Transverse colon (tissue), 4 donors: Measurements from ENCODE around the gene SLC29A1. TPM values are rescaled to one million over a fixed set of nuclear protein-coding genes. Genes with fewer than 3 reads are reported as not detected.
"Not testable (repeated sequence)": the region's sequence is repeated elsewhere in the genome, so short reads cannot be mapped to it uniquely, and the experiment has no call there.

Experiments used
- DNase-seq: peaks from one replicate; pipeline ENCODE4 v3.0.0-alpha.2; 2019
- H3K27ac ChIP-seq, 4 donors: fragments of 200-600 bp; sonication (generic); 2 replicates each; pipeline ENCODE4 v1.5.1; 2016 to 2018; ENCODE audit warnings: inconsistent platforms in 4 of 4
- H3K27me3 ChIP-seq: fragments of 200-600 bp; sonication (generic); 2 replicates; pipeline ENCODE4 v1.5.1; 2017; ENCODE audit warnings: inconsistent platforms
- H3K36me3 ChIP-seq, 4 donors: fragments of 200-600 bp; sonication (generic); 2 replicates each; pipeline ENCODE4 v1.5.1; 2017 to 2019; ENCODE audit warnings: inconsistent platforms in 4 of 4
- H3K4me1 ChIP-seq, 4 donors: fragments of 200-600 bp; sonication (generic); 2 replicates each; pipeline ENCODE4 v1.5.1; 2017 to 2020; ENCODE audit warnings: inconsistent platforms in 4 of 4
- H3K4me3 ChIP-seq, 4 donors: fragments of 200-600 bp; sonication (generic); 1 replicate in 1 of 4; 2 replicates in 3 of 4; pipeline versions ENCODE4 v1.5.1 to v1.6.1; 2017 to 2019; ENCODE audit warnings: inconsistent platforms in 4 of 4
- H3K9me3 ChIP-seq, 2 donors: fragments of 200-600 bp; sonication (generic); 2 replicates each; pipeline ENCODE4 v1.5.1; 2017 to 2019; ENCODE audit warnings: inconsistent platforms in 2 of 2
- EP300 ChIP-seq: sonication (generic); formaldehyde crosslinking; IDR thresholded peaks from one replicate; pipeline ENCODE4 v1.6.1; 2017; ENCODE audit warnings: antibody characterized with exemption, low read depth
- POLR2A ChIP-seq: fragments of 450-650 bp; IDR thresholded peaks from one replicate; pipeline ENCODE4 v1.6.1; 2016; ENCODE audit warnings: antibody characterized with exemption, mild to moderate bottlenecking, moderate library complexity
- POLR2AphosphoS5 ChIP-seq, 3 donors: sonication (generic); formaldehyde crosslinking; IDR thresholded peaks; one replicate each; pipeline ENCODE4 v1.6.1; 2016; ENCODE audit warnings: antibody characterized with exemption in 3 of 3
- WGBS, 2 donors: methylation state at CpG; one replicate each; pipeline ENCODE4 v1.1.5; 2018; ENCODE audit warnings: low coverage in 1 of 2; 5-methylcytosine and 5-hydroxymethylcytosine counted together
- in situ Hi-C, 4 donors: fragments of 200-750 bp; cut with MboI; loops; one replicate each; pipeline versions ENCODE4 v1.15.0 to v1.15.1; 2017; ENCODE audit warnings: low sequenced_read_pairs in 3 of 4, low pct_ligation_motif_present in 1 of 4, low pct_unique_long_range_greater_than_20kb in 1 of 4
- intact Hi-C: fragments of 100-400 bp; cut with DNase I; formaldehyde crosslinking; loops from one replicate; pipeline ENCODE4 v1.15.1; 2023; ENCODE audit warnings: low total_unique reads
- total RNA-seq, 4 donors: library from RNA; depleted of rRNA; stranded (reverse); fragments of >200 nt; gene quantifications; one replicate each; pipeline ENCODE4 v1.1.0, GENCODE V29; 2016
- TF ChIP-seq, protein P1 (sequence below), 5 experiments: fragments of 200-600 bp in 3 of 5; fragments of 450-650 bp in 2 of 5; sonication (generic) in 3 of 5; IDR thresholded peaks; 1 replicate in 2 of 5; 2 replicates in 3 of 5; pipeline ENCODE4 v1.5.1; 2016 to 2017; ENCODE audit warnings: antibody characterized with exemption in 5 of 5, inconsistent platforms in 3 of 5, mild to moderate bottlenecking in 2 of 5, moderate library complexity in 1 of 5

The SLC29A1 gene
- total RNA-seq, 4 donors from 2014 or later, result 25.1 to 45.2 (median 35.6) TPM

GRCh38 chr6:44180406-44180805 lies 43.0 kb upstream of the SLC29A1 start:
- Histone ChIP-seq H3K27ac (no peak overlapping the region), H3K4me3 (no peak overlapping the region), H3K4me1 (peaks cover 0 to 5% (median 0%) of the 10 kb centered on the region in 4 donors), H3K27me3 (no peaks in the 10 kb centered on the region), H3K36me3 (no peaks in the 10 kb centered on the region), H3K9me3 (no peaks in the 10 kb centered on the region)
- TF ChIP-seq POLR2A (no peak), EP300 (no peak), POLR2AphosphoS5 (IDR thresholded peaks at IDR 0.05) (no peak)
- TF ChIP-seq, protein P1, sequence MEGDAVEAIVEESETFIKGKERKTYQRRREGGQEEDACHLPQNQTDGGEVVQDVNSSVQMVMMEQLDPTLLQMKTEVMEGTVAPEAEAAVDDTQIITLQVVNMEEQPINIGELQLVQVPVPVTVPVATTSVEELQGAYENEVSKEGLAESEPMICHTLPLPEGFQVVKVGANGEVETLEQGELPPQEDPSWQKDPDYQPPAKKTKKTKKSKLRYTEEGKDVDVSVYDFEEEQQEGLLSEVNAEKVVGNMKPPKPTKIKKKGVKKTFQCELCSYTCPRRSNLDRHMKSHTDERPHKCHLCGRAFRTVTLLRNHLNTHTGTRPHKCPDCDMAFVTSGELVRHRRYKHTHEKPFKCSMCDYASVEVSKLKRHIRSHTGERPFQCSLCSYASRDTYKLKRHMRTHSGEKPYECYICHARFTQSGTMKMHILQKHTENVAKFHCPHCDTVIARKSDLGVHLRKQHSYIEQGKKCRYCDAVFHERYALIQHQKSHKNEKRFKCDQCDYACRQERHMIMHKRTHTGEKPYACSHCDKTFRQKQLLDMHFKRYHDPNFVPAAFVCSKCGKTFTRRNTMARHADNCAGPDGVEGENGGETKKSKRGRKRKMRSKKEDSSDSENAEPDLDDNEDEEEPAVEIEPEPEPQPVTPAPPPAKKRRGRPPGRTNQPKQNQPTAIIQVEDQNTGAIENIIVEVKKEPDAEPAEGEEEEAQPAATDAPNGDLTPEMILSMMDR (IDR thresholded peaks at IDR 0.05), result no peak
- WGBS, 2 donors, result 90% methylated on average over 4 of the region's 4 CpGs; no CpG with 5 or more reads in 1 of the 2 donors
- in situ Hi-C loops, result no loop called here
- intact Hi-C loops, result no loop called here
- no peak for DNase-seq

DNA sequence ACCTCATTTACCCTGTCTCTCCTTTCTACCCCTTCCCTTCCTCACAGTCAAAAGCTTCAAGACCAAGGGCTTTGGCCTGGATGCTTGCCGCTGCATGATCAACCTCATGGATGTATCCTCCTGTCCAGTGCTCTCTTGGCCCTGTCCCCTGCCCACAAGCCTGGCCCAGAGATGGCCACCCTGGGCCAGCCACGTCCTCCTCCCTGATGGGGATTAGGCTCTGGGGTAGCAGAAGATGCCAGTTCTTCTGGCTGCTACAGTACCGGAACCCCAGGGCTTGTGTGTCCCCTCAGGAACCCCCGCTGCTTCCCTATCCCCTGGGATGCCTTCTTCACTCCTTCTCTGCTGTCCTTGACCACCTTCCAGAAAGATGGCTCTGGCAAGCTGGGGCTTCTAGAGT lies 42.5 kb upstream of the SLC29A1 start:
- 83 to 100% methylated on average over 1 to 4 of the region's 4 CpGs for WGBS, 2 donors
- Histone ChIP-seq H3K9me3 (no peaks in the 10 kb centered on the region), H3K27ac (no peak overlapping the region), H3K27me3 (no peaks in the 10 kb centered on the region), H3K4me3 (no peak overlapping the region), H3K36me3 (no peaks in the 10 kb centered on the region), H3K4me1 (peaks cover 0 to 5% (median 0%) of the 10 kb centered on the region in 4 donors)
- intact Hi-C loops, result no loop called here
- in situ Hi-C loops, result no loop called here
- no peak for DNase-seq
- TF ChIP-seq EP300 (no peak), POLR2AphosphoS5 (IDR thresholded peaks at IDR 0.05) (no peak), POLR2A (no peak)
- TF ChIP-seq, protein P1 (IDR thresholded peaks at IDR 0.05), result no peak

DNA sequence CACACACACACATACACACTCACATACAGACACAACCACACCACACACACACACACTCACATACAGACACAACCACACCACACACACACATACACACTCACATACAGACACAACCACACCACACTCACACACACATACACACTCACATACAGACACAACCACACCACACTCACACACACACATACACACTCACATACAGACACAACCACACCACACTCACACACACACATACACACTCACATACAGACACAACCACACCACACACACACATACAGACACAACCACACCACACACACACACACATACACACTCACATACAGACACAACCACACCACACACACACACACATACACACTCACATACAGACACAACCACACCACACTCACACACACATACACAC lies 41.6 kb upstream of the SLC29A1 start:
- DNase-seq, H3K36me3 ChIP-seq, H3K4me3 ChIP-seq, H3K9me3 ChIP-seq, H3K27ac ChIP-seq, intact Hi-C loops, H3K27me3 ChIP-seq, H3K4me1 ChIP-seq, in situ Hi-C loops: not testable (repeated sequence)

- Histone ChIP-seq H3K27me3 (no peaks in the 10 kb centered on the region), H3K36me3 (no peaks in the 10 kb centered on the region), H3K9me3 (no peaks in the 10 kb centered on the region), H3K4me3 (no peak overlapping the region), H3K27ac (no peak overlapping the region), H3K4me1 (peaks cover 0 to 5% (median 0%) of the 10 kb centered on the region in 4 donors)
- TF ChIP-seq, protein P1 (IDR thresholded peaks at IDR 0.05), result no peak
- TF ChIP-seq EP300, result no peak
- no peak for TF ChIP-seq POLR2A
- TF ChIP-seq POLR2AphosphoS5 (IDR thresholded peaks at IDR 0.05), result no peak
- in situ Hi-C loops, result no loop called here
- 93 to 98% methylated on average over 3 of the region's 4 CpGs for WGBS, 2 donors
- DNase-seq, result no peak
- intact Hi-C loops, result no loop called here
Observed at GRCh38 chr6:44182911-44183390, 40.4 kb upstream of the SLC29A1 start.

GRCh38 chr6:44183783-44184182 lies 39.6 kb upstream of the SLC29A1 start:
- H3K27me3 ChIP-seq, result no peaks in the 10 kb centered on the region
- no peaks in the 10 kb centered on the region for H3K9me3 ChIP-seq
- in situ Hi-C loops, result no loop called here
- WGBS, 2 donors, result 72% methylated on average over 9 of the region's 9 CpGs; no CpG with 5 or more reads in 1 of the 2 donors
- no peaks in the 10 kb centered on the region for H3K36me3 ChIP-seq
- no peak overlapping the region for H3K4me3 ChIP-seq
- intact Hi-C loops, result no loop called here
- H3K27ac ChIP-seq, result no peak overlapping the region
- H3K4me1 ChIP-seq, result peaks cover 0 to 5% (median 0%) of the 10 kb centered on the region in 4 donors
- no peak for DNase-seq
- TF ChIP-seq EP300 (no peak), POLR2AphosphoS5 (IDR thresholded peaks at IDR 0.05) (no peak), POLR2A (no peak)
- TF ChIP-seq, protein P1 (IDR thresholded peaks at IDR 0.05), result no peak

- H3K27me3 ChIP-seq, H3K27ac ChIP-seq, H3K4me1 ChIP-seq, DNase-seq, H3K9me3 ChIP-seq, H3K36me3 ChIP-seq, H3K4me3 ChIP-seq, intact Hi-C loops, in situ Hi-C loops: not testable (repeated sequence)
- WGBS, 2 donors, result 59 to 78% methylated on average over 4 to 7 of the region's 7 CpGs
Observed at GRCh38 chr6:44185356-44185755, 38.0 kb upstream of the SLC29A1 start.
